Suprapubic skin (tissue), 3 donors: ENCODE measurements around the gene RAB11FIP2.

Source experiments
- POLR2AphosphoS5 ChIP-seq, 3 donors: sonication (generic); formaldehyde crosslinking; IDR thresholded peaks; one replicate each; pipeline ENCODE4 v1.6.1; 2017; ENCODE audit warnings: antibody characterized with exemption in 3 of 3
- TF ChIP-seq, protein P1 (sequence below), 2 donors: fragments of 200-600 bp in 1 of 2; fragments of 450-650 bp in 1 of 2; sonication (generic) in 1 of 2; IDR thresholded peaks; one replicate each; pipeline ENCODE4 v1.5.1; 2016 to 2019; ENCODE audit warnings: antibody characterized with exemption in 2 of 2, mild to moderate bottlenecking in 1 of 2, moderate library complexity in 1 of 2

DNA sequence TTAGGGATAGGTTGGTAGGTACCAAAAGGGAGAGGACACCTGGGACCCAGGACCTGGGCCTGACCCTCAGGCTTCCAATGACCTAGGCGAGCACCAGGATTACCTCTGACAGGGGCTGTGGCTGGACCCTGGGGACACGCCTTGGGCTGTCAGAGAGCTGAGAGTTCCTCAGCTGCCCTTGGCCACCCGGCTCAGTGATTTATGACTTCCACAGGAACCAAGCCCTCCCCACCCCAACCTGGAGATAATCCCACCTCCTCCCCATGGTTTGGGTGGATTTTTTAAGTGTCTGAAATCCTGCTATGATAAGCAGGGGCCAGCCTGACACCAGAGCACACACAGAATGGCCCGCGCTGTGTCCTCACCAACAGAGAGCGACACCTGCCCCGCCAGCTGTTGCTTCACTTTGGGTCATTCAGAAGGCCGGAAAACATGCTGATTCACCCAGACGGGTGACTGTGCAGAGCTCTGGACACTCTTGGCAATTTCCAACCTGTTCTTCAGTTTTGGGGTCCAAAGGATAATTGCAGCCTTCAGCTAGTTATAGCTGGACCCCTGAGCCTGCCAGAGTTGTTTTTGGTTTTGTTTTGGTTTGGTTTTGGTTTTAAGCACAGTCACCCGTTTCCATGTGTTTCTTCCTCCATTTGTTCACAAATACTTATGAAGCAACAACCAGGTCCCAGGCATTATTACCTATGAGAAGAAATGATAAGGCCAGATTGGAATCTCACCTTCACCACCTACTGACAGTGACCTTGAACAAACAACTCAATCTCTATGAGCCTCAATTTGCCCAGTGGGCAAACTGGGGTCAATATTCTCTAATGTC is 78.2 kb downstream of the RAB11FIP2 start:
- TF ChIP-seq, protein P1, sequence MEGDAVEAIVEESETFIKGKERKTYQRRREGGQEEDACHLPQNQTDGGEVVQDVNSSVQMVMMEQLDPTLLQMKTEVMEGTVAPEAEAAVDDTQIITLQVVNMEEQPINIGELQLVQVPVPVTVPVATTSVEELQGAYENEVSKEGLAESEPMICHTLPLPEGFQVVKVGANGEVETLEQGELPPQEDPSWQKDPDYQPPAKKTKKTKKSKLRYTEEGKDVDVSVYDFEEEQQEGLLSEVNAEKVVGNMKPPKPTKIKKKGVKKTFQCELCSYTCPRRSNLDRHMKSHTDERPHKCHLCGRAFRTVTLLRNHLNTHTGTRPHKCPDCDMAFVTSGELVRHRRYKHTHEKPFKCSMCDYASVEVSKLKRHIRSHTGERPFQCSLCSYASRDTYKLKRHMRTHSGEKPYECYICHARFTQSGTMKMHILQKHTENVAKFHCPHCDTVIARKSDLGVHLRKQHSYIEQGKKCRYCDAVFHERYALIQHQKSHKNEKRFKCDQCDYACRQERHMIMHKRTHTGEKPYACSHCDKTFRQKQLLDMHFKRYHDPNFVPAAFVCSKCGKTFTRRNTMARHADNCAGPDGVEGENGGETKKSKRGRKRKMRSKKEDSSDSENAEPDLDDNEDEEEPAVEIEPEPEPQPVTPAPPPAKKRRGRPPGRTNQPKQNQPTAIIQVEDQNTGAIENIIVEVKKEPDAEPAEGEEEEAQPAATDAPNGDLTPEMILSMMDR (IDR thresholded peaks at IDR 0.05): no peak
- no peak for TF ChIP-seq POLR2AphosphoS5 (IDR thresholded peaks at IDR 0.05)
